Raji (cell line): ENCODE results near the gene LETMD1.

Experiments used
- POLR2A ChIP-seq: IDR thresholded peaks from 2 replicates; pipeline ENCODE4 v1.6.1; 2011; ENCODE audit warnings: low read depth, low read length, control low read depth; ENCODE audit not compliant: insufficient read depth

Gene LETMD1

DNA sequence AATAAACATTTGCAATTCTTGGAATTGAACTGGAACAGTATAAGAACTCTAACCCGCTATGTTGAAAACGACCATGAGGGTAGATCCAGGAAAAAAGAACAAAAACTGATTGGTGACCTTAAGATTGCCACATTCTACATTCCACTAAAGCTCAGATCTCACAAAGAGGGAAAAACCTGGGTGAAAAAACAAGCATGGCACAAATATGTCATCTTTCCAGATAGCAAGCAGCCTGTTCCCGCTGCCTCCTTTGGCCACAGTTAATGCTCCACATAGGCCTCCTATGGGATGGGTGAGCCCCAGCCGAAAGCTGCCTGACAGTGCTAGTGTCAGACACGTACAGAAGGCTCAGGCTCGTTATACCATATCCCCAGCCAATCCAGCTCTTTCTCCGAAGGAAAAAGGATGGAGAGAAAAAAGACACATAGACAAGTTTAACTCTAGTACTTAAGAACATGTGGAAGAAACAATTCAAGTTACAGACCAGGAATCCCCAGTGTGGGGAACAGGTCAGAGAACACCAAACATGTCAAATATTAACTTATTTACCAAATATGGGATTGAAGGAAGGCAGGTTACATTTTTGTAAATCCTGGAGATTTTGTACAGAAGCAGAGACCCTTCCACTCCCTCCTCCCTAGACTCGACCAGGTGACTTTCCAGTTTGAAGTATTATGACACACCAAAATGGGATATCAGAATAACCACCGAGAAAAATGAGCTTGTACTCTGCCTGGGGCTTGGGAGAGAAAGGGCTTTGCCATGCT lies 14.7 kb downstream of the LETMD1 start:
- TF ChIP-seq POLR2A = no peak

DNA sequence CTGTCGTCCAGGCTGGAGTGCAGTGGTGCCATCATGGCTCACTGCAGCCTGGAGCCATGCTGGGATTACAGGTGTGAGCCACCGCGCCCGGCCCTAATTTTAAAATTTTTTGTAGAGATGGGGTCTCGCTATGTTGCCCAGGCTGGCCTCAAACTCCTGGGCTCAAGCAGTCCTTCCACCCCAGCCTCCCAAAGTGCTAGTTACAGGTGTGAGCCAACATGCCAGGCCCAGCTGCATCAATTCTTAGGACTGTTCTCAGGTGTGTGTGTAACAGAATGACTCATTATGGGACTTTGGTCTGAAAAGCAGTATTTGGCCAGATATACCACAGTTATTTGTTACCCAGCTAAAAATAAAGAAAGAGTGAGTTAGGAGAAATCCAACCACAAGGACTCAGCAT lies 17.4 kb downstream of the LETMD1 start:
- TF ChIP-seq POLR2A = no peak

DNA sequence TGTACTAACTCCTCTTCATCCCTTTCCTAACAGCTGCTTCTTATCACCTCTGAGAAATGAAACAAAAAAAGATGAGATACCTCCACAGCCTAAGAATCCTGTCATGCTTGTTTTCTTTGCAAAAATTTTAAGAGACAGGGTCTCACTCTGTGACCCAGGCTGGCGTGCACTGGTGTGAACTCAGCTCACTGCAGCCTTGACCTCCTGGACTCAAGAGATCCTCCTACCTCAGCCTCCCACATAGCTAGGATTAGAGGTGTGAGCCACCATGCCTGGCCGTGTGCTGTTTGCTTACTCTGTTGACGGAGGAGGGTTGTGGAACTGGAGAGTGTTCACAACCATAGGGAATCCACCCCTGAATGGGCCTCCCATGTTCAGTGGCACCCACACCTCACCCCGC lies 19.1 kb downstream of the LETMD1 start:
- no peak for TF ChIP-seq POLR2A

DNA sequence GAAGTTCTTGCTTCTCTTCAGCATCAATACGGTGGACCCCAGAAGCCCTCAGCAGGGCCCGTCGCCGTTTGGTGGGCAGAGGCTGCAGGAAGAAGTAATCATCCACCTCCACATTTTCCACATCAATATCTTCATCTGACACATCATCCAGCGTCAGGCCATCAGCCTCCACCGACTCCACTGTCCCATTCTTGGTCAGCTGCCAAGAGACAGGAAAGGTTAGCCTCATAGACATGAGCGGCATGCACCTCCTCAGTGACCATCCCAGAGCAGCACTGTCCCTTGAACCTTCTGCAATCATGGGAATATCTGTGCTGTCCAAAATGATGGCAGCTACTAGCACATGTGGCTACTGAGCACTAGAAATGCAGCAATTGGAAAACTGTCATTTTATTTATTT lies 19.6 kb downstream of the LETMD1 start:
- no peak for TF ChIP-seq POLR2A

DNA sequence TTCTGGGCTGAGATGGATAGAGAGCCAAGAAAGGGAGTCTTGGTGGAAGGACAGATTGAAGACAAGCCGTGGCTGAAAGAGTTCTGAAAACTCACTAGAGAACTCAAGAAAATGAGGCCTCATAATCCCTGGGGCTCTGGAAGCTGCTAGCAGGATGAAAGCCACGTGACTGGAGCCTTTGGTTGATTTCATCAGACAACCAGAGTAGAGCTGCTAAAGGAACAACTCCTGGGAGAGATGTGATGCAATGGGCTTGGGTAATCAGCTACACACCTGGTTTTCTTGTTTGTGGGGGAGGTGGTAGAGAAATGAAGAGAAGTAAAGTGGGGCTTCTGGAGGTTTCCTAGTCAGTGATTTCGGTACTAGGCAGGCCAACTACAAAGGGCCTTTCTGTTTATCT lies 21.9 kb downstream of the LETMD1 start:
- no peak for TF ChIP-seq POLR2A

DNA sequence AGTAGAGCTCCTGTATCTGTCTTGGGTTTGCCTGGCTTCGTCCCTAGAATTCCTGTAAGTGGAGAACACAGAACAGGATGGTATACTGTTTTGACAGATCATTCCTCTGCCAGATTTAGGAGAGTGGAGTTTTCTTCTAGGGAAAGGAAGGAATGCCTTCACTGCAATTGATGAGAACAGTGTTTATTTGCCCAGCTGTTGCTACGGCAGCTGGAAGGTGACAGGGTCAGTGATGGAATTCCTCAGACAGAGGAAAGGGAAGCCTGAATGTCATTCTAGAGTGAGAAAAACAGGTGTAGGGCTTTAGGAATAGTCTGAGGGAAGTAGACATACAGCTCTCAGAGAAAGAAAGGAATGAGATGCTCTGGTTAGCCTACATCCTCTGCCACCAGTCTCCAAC lies 23.5 kb downstream of the LETMD1 start:
- TF ChIP-seq POLR2A = no peak

DNA sequence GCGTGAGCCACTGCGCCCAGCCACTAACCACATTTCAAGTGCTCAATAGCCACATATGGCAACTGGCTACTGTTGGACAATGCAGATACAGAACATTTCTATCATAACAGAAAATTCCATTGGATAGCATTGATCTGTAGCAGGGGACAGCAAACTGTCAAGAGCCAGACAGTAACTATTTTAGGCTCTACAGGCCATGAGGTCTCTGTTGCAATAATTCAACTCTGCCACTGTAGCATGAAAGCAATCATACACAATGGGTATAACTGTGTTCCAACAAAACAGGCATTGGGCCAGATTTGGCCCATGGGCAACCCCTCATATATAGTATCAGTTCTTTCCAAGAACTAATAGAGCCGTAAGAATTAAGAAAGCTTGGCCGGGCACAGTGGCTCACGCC lies 27.3 kb downstream of the LETMD1 start:
- TF ChIP-seq POLR2A = no peak

DNA sequence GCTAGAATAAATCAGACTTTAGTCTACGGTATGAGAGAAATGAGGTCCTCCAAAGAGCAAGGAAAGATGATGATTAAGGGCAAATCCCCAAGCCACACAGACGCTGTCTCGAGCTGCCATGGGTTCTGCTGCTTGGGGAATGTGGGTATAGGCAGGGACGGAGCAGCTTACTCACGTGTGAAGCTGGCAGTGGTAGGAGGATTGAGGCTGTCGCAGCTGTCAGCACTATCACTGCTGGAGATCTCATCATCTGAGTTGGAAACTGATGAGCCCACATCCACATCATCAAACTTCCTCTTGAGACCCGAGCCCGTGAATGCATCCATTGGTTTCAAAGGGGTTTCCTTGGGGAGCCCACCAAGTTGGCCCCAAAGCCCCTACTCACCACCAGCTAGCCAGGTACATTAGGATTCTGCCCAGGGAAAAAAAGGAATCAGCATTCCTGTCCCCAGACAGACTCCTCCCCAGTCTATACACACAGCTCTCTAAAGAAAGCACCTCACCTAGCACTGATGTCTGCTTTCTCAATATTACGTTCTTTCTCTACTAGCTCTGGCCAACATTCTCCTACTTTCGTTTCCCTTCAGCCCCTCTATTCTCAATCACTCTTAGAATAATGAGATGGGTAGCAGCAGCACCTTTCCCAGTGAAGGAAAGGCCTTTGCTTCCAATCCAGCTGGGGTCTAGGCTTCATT lies 28.3 kb downstream of the LETMD1 start:
- TF ChIP-seq POLR2A = no peak

DNA sequence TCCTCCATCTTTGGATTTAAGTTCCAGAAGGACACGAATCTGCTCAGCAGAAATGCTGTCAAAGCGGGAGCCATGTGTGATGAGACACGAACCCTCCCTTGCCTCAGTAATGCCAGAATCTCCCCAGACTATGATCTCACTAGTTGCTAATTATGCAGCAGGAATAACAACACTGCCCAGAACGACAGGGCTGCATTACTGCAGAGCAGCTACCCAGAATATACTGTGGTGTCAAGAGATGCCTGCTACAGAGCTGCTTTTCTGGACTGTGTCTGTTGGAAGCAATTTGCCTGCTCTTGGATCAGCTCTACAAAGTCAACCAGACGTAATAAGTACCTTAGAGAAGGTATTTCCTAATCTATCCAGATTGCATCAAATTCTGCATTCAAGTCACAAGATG lies 29.8 kb downstream of the LETMD1 start:
- TF ChIP-seq POLR2A = no peak

DNA sequence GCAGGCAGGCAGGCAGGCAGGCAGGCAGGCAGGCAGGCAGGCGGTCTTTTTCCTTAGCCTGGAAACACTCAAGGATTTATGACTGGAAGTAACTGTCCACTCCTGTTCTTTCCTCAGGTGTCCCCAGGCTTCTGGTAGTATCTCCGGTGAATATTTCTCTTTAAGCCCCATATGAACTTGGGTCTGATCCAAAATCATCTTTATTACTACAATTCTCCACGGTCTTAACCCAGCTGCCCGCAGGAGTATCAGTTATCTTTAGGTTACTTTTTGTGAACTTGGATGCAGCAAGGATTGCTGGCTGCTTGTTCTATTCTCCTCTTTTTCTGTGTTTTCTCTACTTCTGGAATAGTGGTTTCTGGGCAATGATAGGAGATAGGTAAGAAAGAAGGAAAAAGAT lies 32.0 kb downstream of the LETMD1 start:
- no peak for TF ChIP-seq POLR2A

DNA sequence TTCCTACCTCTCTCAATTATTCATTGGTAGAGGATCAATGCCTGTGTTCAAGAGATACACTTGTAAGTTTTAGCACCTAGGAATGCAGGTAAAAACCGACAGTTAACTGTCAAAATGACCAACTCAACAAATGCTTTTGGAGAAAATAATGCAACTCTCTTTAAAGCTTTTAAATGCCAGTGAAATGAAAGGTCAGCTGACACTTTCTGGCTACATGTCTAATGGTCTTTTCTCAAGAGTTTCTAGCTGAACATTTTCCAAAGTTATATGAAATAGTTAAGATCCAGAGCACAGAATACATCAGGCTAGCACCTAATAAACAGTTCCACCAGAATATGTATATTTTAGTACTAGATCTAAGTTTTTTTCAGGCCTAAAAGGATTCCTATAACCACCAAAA lies 33.3 kb downstream of the LETMD1 start:
- TF ChIP-seq POLR2A = no peak

DNA sequence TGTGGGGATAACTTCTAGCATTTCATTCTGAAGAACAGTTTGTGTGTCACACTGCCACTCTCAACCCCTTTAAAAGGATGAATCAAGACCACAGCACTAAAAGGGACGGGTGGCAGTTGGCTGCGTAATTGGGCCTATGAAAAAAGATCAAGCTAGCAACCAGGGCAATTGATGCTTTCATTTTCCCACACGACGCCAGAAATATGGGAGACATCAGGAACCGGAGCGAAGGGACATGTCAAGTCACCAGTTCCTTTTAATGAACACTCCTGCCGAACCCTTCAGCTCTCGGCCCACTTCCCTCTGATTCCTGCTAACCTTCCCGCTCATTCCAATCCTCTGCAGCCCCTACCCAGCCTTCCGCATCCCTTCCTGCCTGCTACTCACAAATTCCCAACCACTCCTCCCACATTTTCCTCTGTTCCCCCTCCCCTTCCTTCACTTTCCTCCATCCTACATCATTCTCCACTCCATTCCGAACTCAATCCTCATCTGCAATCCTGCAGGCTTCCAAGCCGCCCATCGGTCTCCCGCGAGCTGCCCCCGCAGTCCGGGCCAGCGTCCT lies 34.5 kb downstream of the LETMD1 start:
- no peak for TF ChIP-seq POLR2A

DNA sequence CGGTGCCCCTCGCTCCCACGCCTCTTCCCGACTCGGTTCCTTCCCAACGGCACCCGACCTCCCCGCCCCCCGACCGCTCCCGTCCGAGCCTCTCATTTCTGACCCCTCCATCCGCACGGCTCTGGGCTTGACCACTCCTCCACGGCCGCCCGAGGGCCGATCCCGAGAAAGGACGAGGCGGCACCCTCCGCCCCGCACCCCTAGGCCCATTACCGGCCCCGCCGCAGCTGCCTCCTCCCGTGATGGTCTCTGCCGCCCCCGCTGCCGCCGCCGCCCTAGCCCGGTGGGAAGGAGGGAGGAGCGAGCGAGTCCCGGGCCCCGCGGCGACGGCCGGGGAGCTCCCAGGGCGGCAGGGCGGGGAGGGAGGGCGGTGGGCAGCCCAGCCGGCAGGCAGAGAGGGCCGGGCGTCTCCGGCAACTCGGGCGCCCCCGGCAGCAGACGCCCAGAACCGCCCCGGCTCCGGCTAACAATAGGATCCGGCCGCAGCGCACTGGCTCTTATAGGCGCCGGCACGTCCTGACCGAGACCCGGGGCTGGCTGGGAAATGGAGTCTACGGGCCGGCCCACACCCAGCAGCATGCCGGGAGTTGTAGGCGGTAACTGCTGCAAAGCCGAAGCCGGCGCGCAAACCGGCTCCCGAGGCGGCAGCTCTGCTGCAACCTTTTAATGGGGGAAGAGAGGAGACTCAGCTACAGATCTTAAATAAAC lies 35.2 kb downstream of the LETMD1 start, which contains the start of gene CSRNP2:
Gene CSRNP2, minus strand, starts transcription at position 471 of the 708 bp plus-strand sequence. CDS start 7,035 bp downstream, outside the sequence.
- peak; percentile 97 for TF ChIP-seq POLR2A

DNA sequence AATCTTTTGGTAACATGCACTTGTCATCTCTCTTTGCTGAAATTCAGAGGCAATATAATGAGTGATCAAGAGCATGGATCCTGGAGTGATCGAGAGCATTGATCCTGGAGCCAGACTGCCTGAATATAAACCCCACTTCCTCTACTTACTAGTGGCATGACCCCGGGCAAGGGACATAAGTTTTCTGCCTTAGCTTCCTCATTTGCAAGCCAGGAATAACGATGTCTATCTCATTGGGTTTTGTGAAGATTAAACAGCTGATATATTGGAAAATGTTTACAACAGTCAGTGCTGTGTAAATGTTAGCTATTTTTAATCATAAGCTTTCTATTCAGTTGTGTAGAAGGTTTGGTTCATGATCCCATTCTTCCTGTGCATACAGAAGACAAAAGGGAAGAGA lies 37.6 kb downstream of the LETMD1 start:
- no peak for TF ChIP-seq POLR2A

DNA sequence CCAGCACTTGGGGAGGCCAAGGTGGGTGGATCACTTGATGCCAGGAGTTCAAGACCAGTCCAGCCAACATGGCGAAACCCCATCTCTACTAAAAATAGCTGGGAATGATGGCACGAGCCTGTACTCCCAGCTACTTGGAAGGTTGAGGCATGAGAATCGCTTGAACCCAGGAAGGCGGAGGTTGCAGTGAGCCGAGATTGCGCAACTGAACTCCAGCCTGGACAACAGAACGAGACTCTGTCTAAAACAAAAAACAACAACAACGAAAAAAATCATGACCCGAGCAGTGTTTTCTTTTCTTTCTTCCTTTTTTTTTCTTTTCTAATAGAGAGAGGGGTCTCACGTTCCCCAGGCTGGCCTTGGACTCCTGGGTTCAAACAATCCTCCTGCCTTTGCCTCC lies 38.8 kb downstream of the LETMD1 start:
- TF ChIP-seq POLR2A = no peak

DNA sequence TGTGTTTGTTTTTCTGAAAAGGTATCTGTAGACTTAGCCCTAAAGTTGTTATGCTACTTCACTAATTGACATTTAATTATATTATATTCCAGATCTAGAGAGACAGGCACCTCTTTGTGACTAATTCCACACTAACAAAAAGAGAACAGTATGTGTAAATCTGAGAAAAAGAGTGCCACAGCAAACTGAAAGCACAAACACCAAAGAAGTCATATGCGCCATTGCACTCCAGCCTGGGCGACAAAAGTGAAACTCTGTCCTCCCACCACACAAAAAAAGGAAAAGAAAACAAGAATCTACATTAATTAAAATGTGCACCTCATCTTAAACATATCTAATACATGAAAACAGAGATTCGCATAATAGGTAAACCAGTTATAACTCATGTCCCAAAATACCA lies 39.7 kb downstream of the LETMD1 start:
- TF ChIP-seq POLR2A = no peak

DNA sequence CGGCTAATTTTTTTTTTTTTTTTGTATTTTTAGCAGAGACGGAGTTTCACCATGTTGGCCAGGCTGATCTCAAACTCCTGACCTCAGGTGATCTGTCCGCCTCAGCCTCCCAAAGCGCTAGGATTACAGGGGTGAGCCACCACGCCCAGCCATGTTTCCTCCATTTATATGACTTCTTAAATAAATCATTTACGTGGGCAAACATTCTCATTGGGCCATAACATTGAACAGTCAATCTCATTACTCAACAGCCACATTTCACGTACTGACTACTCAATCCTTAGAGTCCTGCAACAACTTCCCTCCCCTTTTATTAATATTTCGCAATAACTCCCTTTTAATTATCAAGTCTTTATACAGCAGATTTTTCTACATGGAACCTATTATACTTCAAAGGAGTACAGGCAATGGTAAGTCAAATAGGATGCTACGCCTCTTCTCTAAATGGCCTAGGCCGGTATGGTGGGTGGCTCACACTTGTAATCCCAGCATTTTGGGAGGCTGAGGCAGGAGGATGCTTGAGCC lies 42.6 kb downstream of the LETMD1 start:
- TF ChIP-seq POLR2A = no peak
